Measurements from ENCODE around the gene RBMS3. TPM values are rescaled to one million over a fixed set of nuclear protein-coding genes. Genes with fewer than 3 reads are reported as not detected.

RBMS3 gene
- total RNA-seq, 1 experiment from 2014 or later: not detected

DNA sequence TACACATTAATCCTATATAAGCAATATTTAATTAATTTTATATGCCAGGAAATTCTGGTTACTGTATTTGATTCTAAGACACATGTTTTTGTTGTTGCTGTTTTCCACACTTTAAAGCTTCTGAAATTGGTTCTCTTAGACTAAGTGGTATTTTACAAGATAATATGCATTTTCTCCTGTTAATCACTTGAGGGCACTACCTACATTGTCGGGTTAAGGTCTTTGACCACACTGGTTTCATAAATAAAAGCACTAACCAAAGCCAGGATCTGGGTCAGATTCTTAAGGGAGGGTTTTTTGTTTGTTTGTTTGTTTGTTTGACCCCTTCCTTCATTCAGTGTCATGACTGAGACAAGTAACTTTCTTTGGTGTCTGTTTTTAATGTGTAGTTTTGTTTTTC lies 590.2 kb downstream of the RBMS3 start:
- no peak for DNase-seq (ENCODE audit: low spot score)

DNA sequence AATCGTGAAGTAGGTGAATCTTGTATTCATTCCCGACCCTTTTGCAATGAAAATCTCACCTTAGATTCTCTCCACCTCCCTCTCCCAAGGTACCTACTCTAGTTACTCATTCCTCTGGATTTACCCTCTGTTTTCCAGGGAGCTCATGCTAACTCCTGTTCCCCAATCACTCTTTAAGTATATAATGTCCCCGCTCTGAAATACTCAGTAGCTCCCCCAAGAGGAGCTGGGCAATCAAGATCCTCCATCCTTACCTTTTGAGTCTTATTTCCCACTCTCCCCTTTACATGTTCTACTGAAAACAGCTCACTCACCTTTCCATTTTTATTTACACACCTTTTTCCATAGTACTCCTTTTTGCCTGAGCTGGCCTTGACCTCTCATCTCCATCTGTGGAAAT lies 599.9 kb downstream of the RBMS3 start:
- no peak for DNase-seq (ENCODE audit: low spot score)

DNA sequence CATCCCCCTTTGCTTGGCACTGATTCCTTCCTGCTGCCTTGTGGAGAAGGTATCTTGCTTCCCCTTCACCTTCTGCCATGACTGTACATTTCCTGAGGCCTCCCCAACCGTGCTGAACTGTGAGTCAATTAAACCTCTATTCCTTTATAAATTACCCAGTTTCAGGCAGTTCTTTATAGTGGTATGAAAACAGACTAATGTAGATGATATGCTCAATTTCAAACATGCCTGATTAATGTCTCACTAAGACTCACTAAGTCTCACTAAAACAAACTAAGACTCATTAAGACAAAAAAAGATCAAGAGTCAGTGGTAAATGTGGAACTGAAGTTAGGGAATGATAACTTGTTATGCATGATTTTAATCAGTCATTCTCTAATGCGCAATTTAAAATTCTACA lies 606.6 kb downstream of the RBMS3 start:
- no peak for DNase-seq (ENCODE audit: low spot score)

GRCh38 chr3:29889215-29889614 lies 608.3 kb downstream of the RBMS3 start:
- DNase-seq (ENCODE audit: low spot score): no peak

DNA sequence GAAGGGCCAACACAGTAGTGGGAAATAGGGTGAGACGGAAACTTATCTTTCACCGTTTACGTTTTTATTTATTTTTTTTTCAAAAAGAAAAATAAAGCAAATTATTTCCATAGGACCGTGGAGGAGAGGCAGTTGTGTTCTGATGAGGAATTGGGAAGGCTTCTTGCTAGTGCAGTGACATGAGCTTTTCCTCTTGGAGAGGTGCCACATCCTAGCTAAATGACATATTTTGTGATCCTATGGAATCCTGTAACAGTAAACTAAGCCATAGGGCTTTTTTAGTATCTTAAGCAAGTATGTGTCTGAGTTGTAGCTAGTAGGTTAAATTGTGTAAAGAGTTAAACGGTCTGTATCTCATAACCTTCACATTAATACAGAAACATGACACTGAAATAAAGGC lies 609.9 kb downstream of the RBMS3 start:
- DNase-seq (ENCODE audit: low spot score): no peak

- DNase-seq (ENCODE audit: low spot score): no peak
Measured at GRCh38 chr3:29892976-29893554, 612.2 kb downstream of the RBMS3 start.

DNA sequence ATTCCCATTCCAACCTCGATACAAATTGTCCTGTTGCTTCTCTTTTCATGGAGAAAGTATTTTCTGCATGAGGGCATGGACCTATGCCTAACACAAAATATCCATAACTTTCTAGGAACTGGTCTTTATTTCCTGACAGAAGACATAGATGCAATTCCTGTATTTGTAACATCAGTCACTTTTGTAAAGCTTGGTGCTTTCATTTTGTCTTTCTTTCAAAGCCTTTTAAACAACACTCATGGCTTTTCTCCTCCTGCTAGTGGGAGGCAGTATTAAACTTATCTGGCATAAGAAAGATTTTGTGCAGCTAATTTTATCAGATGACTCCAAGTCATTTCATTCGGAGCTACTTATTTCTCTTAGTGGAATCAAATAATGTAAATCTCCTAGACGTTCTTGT lies 616.0 kb downstream of the RBMS3 start:
- no peak for DNase-seq (ENCODE audit: low spot score)

DNA sequence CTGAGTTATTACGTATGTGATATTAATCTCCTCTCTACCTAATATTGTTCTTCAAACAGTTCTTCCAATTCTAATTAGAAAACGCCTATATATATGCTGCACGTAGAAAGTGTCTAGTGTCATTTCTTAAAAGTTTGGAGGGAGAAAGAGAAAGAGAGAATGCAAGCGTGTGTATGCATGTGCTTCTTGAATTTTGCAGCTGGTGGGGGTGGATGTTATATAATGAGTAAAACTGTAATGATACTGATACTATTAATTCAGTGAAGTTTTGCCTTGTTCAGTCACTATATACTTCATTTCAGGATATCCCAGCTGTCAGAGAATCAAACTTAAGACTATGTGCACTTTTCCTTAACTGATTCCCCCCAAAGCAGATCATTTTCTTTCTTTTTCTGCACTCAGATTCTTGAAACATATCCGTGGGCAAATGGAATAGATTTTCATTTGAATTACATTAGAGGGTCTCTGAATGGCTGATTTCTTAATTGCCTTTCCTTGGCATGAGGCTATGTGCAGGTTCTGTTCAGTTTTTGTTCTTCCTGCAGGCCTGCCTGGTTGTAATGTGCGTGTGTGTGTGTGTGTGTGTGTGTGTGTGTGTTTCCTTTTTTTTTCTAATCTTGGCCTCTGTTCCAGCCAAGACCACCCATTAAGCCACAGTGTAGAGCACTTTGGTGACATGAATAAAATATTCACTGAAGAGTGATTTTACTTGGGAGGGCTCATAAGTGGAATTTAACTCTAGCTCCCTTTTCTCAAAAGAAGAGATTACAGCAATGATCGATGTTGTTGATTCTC lies 617.5 kb downstream of the RBMS3 start:
- no peak for DNase-seq (ENCODE audit: low spot score)

DNA sequence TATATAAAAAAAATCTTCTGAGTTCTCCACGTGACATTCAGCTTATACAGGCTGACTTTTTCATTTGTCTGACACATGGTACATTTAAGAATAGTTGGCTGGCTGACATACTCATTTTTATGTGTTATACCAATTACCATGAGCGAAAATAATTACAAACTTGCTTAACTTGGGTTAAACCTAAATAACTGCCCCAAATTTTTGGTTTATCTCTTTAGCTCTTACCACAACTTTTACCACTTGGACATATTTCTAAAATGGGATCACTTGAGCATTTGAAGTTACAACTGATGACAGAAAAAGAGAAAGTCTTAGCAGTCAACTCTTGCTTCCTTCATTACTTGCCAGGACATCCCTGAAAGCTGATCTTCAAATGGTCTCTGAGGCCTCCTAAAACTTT lies 618.1 kb downstream of the RBMS3 start:
- DNase-seq (ENCODE audit: low spot score): no peak

DNA sequence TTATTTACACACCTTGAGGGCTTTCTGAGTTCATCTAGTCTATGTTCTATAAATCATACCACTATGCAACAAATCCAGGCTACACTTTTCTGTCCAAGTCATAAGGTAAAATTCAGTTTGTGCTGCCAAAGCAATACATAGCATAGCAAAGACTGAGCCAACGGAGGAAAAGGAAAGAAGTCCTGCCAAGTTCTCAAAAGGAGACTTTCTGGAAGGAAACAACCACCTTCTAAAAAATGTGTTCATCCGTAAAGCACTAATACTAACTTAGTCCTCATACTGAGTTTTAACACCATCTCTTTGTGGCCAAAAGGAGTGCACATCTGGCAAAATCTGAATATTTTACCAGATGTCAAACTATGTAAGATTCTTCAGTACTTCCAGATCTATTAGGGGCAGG lies 620.2 kb downstream of the RBMS3 start:
- DNase-seq (ENCODE audit: low spot score): no peak

DNA sequence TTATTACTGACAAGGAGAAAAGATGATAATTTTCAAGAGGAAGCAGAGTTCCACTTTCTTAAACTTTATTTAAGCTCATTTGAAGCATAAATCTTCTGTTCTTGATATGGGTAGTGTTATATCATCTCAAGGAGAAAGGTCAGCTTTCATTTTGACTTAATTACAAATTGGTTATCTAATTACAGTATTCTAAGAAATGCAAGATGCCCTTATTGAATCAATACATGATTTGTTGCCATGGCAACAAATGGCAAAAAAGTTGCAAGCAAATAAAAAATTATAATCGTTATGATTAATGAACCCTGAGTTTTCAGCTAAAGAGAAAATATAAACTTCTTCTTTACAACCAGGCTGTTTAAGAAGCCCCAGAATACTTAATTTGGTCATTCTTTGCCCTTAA lies 622.7 kb downstream of the RBMS3 start:
- DNase-seq (ENCODE audit: low spot score): no peak

DNA sequence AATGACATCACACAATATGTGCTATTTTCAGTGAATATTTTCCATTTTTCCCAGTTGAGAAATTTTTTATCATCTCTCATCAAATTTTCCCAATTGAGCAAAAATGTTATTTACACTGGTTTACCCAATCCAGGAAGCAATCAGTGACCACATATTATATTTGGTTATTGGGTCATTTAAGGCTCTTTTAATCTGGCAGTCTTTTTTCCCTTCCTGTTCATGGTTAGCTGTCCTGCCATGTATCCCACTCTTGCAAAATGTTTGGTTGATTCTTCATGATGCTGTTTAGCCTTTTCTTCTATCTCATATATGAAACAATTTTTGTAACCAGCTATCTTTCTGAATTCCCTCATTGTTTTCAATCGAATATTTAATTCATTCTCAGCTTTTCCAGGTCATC lies 626.0 kb downstream of the RBMS3 start:
- DNase-seq (ENCODE audit: low spot score): no peak

- DNase-seq (ENCODE audit: low spot score): no peak
Measured at GRCh38 chr3:29912600-29913288, 631.9 kb downstream of the RBMS3 start.

DNA sequence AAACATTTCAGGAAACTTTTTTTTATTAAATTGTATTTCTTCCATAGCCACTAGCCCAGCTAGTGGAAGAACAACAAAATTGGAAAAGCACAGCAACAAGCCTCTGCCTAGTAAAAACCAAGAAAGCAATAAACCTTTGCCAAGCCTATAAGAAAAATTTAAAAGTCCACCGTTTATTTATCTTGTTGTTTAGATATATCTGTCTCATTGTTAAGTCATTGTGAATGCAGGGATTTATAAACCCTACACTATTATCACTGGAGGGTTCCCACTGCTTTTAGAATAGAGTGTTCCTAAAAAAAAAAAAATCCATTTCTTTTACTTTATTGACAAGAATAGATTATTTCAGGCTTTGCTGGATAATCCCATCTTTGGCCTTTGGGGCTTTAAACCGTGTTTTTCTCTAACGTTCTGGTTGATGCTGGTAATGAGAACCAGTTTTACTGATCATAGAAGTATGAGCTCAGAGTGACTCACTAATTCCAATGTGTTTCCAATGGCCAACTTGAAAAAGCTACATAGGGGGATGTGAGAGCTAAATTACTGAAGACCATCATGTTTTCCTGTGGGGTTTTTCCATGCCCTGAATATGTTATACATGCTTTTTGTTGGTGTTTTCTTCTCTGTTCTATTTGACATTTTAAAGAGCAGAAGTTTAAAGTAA lies 634.1 kb downstream of the RBMS3 start:
- no peak for DNase-seq (ENCODE audit: low spot score)

DNA sequence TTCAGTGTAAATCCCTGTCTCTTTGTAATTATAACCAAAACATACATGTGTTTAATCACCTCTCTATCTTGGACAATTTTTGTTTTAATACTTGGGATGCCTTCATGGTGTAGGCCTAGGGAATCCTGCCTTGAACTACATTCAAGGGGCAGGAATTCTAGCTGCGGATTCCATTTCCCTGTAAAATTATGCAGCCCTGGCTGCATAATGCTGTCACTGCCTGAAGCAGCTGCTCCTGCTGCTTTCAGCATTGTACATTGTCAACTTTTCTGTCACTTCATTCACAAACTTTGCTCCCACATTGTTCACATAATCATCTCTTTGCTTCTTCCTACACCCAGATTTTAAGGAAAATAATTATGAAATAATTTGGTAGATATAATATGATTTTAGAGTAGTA lies 638.7 kb downstream of the RBMS3 start:
- DNase-seq (ENCODE audit: low spot score): no peak

GRCh38 chr3:29922992-29923746 lies 642.3 kb downstream of the RBMS3 start:
- peak; percentile 18 for DNase-seq (ENCODE audit: low spot score)

DNA sequence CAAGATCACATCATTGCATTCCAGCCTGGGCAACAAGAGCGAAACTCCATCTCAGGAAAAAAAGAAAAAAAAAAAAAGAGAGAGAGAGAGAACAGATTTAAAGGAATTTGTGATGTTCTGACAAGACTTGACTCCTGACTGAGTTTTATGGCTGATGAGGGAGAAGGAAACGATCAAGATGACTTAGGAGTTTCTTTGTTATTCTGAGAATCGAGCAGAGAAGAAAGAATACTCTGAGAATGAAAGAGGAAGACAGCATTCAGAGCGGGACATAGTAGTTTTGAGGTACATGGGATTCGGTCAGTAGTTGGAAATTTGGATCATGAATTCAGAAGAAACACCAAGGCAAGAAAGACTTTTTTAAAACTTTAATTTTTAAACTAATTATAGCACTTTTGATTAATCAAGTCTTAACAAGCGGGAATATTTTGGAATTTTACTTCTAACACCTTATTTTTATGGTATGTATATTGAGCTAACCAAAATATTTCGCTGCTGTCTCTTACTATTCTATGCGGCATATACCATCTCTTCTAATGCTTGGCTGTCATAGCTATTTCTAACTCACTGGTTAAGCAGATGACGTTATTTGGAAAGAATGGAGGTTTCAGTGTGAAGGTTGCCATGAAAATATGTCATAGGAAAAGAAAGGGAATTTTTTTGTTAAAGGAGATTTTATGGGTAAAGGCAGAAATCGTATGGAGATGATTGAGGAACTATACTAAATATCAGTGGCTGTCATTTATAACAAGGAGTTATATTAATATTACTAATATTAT lies 644.1 kb downstream of the RBMS3 start:
- DNase-seq (ENCODE audit: low spot score): no peak

- no peak for DNase-seq (ENCODE audit: low spot score)
Measured at GRCh38 chr3:29926378-29926777, 645.5 kb downstream of the RBMS3 start.

DNA sequence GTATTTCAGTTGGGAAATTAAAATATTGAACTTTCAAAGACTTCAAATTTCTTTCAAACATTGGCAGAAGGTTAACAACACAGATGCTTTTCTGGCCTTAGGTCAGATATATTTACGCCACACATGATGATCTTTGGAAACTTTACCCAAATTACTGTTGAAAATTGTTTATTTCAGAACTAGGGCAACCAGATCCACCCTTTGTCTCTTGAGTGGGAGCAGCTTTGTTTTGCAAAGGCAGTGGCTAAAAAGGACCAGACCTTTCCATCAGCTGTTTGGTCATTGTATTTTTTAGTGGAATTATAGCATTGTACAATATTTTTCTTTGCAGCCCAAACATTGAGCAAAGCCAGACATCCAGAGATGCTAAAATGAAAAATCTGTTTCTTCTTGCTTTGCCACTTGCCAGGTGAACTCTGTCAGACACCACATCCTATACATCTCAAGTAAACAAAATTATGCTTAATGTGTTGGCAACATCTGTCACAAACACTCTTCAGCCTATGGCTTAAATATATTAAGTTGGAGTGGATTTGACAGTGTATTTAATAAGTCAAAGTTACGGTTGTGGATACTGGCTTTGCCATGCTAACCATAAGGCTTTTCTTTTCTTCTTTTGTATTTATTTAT lies 651.9 kb downstream of the RBMS3 start:
- no peak for DNase-seq (ENCODE audit: low spot score)

DNA sequence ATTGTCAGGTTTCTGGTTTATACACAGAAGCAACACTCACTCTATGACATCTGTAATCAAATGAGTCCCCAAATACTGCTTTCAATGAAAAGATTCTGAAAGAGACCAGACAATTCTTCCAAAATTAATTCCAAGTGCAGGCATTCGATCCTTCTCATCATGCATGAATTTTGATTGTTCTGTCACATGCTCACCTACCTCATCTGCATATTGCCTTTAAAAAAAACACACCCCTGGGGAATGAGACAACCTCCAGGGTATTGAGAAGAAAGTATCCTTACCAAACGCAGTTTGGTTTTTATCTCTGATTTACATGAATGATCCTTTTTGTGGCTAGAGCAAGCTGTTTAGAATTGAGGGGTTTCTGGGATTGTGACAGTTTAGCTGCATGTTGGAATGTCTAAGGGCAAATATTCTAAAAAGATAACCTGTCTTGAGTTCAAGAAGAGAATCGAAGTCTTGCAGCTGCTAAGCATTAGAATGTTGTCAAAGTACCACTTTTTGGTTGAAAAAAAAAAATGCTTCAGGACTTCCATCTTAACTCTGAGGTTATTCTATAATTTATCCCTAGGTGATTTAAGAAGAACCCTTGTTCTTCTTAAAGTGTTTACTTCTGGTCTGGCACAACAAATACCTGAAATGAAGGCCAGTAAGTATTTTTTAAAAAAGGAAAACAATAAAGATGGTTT lies 653.1 kb downstream of the RBMS3 start:
- no peak for DNase-seq (ENCODE audit: low spot score)
